ENCODE results near the gene GPR84.

GPR84 gene

DNA sequence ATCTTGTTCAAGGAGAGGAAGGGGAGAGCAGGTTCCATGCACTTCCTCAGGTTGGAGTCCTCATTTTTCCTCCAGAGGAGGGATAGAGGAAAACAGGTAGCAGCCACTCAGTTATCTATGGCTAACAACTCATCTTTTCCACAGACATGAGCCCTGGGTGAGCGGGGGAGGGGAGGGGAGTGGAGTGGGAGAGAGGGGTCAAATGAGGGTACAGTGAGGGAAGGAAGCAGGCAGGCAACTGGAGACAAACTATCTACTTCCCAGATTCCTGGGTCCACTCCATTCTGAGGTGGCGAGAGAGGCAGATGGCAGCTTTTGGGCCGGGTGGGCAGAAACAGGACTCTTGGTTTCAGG lies 22.8 kb upstream of the GPR84 start:
- H3K27ac ChIP-seq = peak overlapping the region; percentile 97
- no peak for TF ChIP-seq ZFX (IDR thresholded peaks at IDR 0.05)
- TF ChIP-seq, protein P1, sequence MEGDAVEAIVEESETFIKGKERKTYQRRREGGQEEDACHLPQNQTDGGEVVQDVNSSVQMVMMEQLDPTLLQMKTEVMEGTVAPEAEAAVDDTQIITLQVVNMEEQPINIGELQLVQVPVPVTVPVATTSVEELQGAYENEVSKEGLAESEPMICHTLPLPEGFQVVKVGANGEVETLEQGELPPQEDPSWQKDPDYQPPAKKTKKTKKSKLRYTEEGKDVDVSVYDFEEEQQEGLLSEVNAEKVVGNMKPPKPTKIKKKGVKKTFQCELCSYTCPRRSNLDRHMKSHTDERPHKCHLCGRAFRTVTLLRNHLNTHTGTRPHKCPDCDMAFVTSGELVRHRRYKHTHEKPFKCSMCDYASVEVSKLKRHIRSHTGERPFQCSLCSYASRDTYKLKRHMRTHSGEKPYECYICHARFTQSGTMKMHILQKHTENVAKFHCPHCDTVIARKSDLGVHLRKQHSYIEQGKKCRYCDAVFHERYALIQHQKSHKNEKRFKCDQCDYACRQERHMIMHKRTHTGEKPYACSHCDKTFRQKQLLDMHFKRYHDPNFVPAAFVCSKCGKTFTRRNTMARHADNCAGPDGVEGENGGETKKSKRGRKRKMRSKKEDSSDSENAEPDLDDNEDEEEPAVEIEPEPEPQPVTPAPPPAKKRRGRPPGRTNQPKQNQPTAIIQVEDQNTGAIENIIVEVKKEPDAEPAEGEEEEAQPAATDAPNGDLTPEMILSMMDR (conservative IDR thresholded peaks at IDR 0.05) = no peak

DNA sequence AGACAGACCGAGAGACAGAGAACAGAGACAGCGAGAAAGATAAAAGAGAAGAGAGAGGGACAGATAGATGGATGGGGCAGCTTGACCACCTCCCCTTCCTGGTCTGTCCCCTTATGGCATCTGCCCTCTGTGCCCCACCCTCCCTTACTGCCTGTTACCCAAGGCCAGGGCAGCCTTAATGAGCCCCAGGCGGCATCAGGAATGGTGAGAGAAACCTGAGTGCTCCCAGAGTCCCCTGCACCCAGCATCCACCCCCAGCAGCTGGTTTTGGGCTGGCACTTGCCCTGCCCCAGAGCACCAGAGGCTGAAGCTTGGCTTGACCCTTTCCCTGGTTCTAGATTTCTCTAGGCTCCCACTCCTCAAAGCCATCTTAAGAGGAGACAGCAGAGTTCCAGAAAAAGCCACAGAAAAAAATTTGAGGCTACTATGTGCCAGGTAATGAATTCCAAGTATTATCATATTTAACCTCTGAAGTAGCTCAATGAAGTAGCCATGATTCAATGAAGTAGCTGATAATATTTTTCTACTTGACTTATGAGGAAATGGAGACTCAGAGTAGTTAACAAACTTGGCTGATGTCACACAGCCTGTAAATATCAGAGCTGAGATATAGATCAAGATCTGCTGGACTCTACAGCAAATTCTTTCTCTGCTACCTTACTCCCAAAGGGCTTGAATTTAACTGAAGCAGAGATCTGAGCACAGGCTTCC lies 22.3 kb upstream of the GPR84 start:
- TF ChIP-seq, protein P1 (conservative IDR thresholded peaks at IDR 0.05) = no peak
- no peak for TF ChIP-seq ZFX (IDR thresholded peaks at IDR 0.05)
- H3K27ac ChIP-seq = peak overlapping the region; percentile 97

DNA sequence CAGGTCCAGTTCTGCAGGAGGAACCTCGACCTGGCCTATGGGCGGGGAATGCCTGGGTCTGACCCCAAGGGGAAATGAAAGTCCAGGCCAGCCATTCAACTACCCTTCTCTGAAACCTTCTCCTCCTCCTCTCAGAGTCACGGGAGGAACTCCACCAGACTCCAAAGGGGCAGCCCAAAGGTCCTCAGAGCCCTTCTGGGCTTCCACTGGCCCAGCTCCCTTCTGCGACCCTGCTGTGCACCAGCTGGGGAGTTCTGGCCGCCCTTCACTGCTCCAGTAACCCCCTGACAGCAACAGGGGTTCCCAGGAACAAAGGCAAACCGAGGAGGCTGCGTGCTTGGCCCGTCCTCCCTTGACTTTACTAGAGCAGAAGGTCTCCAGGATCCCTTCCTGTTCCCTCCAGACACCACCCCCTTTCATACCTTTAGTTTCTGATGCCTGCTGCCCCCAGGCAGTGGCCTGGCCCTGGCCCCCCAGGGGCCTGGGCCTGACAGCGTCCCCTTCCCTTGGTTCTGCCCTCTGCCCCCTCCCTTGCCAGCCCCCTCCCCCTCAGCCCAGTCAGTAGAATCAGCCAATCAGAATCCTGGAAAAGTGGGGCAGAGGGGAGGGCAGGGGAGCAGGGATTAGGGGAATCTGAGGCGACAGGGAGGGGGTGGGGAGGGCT lies 21.1 kb upstream of the GPR84 start:
- TF ChIP-seq, protein P1 (conservative IDR thresholded peaks at IDR 0.05) = no peak
- TF ChIP-seq ZFX (IDR thresholded peaks at IDR 0.05) = no peak
- peak overlapping the region; percentile 97 for H3K27ac ChIP-seq

DNA sequence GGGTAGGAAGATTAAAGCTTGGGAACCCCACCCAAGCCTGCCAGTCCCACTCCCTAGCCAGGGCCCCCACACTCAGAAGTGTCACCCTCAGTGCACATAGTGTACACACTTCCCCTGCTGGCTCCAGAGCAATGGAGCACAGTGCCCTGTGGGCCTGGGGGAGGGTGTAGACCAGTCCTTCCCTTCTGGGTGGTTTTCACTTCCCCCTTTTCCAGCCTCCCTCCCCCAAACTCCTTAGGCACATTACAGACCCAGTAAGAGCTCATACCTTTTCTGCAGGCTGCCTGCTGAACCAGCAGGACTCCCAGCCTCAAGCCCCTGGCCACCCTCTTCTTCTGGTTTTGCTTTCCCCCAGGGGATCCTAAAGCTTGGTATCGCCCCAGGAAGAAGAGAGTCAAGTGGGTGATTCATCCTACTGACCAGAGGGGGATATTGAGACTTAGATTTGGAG lies 20.3 kb upstream of the GPR84 start, which contains the start of gene ZNF385A:
Gene ZNF385A (minus strand): TSS at position 143 of the 451 bp plus-strand sequence. CDS start 219 bp downstream, outside the sequence.
- peak within 1 kb of the TSS; percentile 97 for H3K27ac ChIP-seq

DNA sequence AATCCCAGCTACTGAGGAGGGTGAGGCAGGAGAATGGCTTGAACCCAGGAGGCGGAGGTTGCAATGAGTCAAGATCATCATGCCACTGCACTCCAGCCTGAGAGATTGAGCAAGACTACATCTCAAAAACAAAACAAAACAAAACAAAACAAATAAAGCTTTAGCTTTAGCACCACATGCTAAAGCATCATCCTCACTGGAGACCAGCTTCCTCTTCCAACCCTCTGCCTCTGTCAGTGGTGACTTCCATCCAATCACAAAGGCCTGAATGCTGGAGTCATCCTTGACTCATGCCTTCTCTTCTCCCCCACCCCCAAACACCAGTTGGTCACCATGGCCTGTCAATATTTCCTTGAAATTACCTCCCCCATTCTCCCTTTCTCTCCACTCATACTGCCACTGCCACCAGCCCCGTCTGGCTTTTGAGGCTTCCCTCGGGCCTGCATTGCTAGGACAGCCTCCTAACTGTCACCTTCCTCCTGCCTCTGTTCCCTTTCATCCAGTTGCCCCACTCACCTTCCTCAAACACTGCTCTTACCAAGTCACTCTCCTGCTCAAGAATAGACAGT lies 18.8 kb upstream of the GPR84 start:
- no peak overlapping the region for H3K27ac ChIP-seq
- no peak for TF ChIP-seq ZFX (IDR thresholded peaks at IDR 0.05)
- TF ChIP-seq, protein P1 (conservative IDR thresholded peaks at IDR 0.05) = no peak

More for the DNA sequence above, 20.3 kb upstream of the GPR84 start, which contains the start of gene ZNF385A:
- TF ChIP-seq, protein P1 (conservative IDR thresholded peaks at IDR 0.05) = no peak
- no peak for TF ChIP-seq ZFX (IDR thresholded peaks at IDR 0.05)

DNA sequence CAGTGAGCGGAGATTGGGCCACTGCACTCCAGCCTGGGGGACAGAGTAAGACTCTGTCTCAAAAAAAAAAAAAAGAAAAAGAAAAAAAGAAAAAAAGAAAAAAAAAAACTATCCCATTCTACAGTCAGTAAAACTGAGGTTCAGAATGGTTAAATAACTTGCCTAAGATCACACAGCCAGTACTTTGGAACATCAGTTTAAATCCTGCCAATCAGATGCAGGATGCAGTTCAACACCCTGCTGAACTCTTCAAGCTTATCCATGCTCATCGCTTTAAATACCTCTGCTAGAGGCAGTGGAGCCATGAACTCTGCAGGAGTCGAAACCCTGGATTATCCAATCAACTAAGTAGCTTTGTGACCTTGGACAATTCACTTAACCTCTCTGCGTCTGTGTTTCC lies 16.9 kb upstream of the GPR84 start:
- H3K27ac ChIP-seq = no peak overlapping the region
- no peak for TF ChIP-seq ZFX (IDR thresholded peaks at IDR 0.05)
- TF ChIP-seq, protein P1 (conservative IDR thresholded peaks at IDR 0.05) = no peak
